Stimulated activated CD4-positive, alpha-beta T cell treated with anti-CD3 and anti-CD28 coated beads, Interleukin-1b, Interleukin-23, amount 100 ng/mL, for 48 hours (primary cell): ENCODE data around the gene PLA2G4B.

Experiments
- DNase-seq: peaks from one replicate; pipeline ENCODE4 v3.0.0-alpha.2; 2020

The PLA2G4B gene

DNA sequence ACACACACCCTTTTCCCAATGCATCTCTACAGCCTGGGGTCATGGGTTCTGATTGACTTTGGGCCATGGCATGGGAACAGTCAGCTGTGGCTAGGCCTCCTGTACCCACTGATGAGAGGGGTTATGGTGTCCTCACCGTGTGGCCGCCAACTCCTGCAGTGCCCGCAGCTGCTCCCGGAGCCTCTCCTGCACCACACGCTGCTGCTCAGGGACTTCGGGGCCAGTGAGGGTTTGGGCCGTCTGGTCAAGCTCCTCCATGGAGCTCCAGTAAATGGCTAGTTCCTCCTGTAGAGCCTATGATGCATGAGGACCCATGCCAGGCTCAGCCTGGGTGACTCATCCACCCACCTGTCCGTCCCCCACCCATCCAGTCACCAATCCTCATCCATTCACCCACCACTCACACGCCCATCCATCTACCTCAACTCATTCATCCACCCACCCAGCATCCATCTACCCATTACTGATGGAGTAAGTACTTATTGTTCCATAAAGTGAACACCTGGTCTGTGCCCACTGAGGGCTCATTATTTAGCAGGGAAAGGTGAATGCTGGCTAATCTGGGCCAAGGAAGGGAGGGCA is 33.6 kb downstream of the PLA2G4B start:
- no peak for DNase-seq

DNA sequence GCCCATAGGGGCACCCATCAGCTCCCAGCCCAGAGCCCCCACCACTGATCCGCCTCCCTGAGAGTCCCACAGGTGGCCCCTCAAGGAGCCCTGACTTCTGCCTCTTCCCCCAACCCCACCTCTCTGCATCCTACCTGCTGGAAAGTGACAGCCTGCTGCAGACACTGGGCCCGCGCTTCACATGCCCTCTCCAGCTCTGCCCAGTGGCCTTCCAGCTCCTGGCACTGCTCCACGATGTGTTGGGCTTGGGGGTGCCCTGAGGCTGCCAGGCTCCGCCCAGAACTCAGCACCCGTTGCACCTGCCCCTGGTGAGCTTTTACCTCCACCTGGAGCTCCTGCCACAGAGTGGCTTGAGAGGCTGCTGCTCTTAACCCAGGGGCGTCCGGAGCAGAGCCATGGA is 35.1 kb downstream of the PLA2G4B start:
- no peak for DNase-seq

DNA sequence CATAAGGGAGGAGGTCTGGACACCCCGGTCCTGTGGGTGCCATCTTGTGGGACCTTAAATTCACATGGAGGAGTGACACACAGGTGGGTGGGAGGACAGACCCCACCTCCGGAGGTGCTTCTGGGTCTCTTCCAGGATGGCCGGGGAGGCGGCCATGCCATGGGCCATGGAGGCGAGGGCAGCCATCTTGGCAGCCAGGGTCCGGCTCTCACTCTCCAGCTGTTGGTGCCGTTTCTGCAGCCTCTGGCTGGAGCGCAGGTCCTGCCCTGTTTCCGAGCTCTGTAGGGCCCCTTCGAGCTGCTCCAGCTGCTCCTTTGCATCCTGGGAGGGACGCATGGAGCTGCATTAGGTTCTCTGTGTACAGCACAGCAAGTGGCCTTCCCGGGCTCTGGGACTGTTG is 36.1 kb downstream of the PLA2G4B start:
- no peak for DNase-seq

DNA sequence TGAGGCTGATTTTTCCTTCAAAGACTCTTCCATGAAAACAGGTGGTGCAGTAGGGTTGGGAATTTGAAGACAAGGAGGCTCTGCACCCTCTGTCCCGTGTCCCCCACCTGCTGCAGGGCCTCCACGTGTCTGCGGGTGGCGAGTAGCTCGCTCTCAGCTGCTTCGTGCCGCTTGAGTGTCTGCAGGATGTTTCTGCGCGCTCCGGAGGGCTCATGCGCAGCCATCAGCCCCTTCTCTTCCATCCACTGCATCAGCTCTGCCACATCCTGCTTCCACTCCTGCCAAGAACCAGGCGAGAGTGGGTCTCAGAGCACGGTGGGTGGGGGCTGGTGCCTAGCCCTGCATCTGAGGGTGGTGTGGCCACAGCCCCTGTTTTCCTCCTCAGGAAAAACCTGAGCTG is 37.4 kb downstream of the PLA2G4B start:
- DNase-seq: no peak

DNA sequence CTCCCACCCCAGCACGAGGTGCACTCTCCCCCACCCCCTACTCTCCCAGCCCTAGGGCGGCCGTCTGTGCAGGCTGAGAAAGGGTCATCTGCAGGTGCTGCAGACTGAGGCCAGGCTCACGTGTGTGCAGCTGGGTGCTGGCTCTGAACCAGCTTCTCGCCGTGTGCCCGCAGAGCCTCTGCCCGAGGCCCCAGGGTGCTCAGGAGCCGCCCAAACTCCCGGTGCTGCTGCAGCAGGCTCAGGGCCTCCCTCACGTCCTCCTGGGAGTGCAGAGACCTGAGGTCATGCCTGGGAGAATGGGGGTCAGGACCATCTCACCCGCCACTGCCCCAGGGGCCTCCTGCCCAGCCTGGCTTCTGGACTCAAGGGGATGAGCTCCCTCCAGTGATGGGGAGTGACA is 38.0 kb downstream of the PLA2G4B start:
- DNase-seq: no peak

DNA sequence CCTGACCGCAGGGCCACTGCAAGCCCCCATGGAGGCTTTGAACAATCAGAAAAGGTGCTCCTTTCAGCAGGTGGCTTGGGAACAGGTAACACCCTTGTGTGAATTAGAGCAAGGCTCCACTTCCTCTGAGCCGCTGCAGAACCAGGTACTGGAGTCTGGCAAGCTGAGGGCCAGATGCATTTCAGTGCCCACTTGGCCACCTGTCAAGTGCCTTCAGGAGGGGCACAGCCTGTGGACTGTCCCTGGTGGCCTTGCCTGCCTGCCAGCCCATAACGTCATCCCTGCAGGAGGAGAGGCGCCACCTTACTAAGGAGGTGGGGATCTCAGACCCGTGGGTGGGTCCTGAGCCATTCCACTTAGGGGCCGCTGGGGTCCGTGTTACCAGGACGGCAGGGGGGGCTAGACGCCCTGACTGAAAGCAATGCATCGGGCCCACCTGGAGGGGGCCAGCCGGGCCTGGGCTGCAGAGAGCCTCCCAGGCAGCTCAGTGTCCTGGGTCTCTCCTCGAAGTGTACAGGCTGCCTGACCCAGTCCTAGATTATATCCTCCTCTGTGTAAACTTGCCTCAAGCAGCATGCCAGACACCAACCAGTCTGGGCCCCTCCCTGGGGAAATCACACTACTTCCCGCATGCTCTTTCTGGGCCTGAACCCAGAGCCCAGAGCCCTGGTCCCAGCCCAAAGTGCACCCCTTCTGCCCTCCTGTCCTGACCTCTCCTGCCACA is 39.1 kb downstream of the PLA2G4B start:
- no peak for DNase-seq

DNA sequence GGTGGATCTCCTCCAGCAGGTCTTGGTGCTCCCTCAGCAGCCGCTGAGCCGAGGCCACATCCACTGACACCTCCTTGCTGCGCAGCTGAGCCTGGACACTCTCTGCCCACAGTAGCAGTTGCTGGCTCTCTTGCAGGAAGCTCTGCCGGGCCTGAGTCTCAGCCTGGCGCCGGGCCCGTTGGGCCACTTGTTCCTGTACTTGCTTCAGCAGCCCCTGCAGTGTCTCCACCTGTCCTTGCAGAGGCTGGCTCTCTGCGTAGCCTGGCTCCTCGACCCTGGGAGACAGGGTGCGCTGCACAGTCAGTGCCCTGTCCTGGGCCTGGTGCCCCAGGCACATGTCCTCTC is 39.7 kb downstream of the PLA2G4B start:
- no peak for DNase-seq

DNA sequence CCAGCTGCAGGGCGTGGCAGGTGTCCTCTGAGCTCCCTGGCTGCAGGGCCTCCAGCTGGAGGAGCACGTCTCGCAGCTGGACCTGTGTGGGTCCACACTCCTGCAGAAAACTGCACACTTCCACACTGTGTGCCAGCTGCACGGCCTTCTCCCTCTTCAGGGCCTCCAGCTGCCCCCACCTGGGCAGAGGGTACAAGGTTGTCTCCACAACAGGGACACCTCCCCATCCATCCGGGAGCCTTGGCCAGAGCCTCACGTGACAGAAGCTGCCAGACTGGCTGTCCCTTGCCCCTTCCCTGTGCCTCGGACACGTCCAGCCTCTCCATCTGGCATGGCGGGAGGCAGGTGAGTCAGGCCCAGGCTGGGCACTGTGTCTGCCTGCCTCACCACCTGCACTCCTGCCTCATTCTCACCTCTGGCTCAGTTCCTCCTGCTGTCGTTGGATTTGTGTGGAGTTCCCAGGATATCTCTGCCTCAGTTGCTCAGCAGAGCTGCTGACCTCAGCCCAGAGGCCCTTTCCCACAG is 40.7 kb downstream of the PLA2G4B start:
- no peak for DNase-seq

DNA sequence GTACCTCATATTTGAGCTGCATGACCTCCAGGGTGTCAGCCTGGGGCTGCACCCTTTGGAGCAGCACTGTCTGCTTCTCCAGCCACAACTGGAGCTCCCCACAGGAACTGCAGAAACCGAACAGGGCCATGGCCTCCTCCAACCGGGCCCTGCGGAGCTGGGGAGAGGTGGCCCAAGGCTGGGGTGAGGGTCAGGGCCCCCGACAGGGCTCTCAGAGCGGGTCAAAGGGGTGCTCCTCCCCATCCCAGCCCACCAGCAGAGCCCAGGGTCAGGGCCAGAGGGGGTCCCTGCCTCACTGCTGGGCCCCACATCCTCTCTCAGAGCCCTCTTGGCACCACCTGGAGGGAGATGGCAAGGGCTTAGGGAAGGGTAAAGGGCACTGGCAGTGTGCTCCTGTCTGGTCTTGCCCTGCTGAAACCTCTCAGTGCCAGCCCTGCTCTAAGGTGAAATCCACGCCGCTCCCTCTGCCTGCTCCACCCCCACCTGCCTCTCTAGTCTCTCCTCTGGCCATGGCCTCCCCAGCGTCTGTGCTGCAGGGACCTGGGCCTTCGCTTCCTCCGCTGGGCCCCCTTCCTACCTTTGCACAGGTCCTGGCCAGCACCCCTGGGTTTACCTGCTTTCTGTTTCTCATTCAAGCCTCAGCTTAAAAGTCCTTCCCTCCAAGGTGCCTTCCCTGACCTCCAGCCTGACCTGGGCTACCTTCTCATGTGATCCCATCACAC is 41.7 kb downstream of the PLA2G4B start:
- DNase-seq: no peak

DNA sequence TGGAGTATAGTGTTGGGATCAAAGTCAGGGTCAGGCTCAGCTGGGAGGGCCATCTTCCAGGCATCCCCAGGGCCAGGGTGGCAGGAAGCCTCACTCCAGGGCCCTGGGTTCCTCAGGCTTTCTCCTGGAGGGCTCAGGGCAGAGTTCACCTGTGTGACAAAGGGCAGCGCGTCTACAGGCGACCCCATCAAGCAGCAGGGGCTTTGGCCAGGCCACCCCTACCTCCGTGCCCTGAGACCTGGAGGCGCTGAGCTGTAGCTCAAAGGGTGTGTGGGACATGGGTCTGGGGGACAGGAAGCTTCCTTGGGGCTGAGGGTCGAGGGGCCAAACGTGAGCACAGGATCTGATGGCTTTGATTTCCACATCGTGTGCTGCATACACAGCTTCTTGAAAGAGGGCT is 42.4 kb downstream of the PLA2G4B start:
- no peak for DNase-seq

DNA sequence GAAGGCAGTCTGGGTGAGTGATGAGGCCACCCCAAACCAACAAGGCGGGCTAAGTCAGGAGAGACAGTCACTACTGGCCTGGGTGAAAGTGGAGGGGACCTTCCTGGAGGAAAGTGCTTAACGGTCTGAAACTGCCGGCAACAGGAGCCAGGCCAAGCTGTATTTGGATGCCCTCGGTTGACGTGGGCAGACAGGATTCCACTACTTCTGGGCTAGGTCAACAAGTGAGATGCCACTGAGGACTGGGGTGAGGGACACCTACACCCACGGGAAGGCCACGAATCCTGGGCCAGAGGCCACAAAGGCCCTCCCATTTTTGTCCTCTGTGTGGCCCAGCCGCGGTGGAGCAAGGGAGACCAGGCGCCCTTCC is 42.9 kb downstream of the PLA2G4B start:
- DNase-seq: no peak

DNA sequence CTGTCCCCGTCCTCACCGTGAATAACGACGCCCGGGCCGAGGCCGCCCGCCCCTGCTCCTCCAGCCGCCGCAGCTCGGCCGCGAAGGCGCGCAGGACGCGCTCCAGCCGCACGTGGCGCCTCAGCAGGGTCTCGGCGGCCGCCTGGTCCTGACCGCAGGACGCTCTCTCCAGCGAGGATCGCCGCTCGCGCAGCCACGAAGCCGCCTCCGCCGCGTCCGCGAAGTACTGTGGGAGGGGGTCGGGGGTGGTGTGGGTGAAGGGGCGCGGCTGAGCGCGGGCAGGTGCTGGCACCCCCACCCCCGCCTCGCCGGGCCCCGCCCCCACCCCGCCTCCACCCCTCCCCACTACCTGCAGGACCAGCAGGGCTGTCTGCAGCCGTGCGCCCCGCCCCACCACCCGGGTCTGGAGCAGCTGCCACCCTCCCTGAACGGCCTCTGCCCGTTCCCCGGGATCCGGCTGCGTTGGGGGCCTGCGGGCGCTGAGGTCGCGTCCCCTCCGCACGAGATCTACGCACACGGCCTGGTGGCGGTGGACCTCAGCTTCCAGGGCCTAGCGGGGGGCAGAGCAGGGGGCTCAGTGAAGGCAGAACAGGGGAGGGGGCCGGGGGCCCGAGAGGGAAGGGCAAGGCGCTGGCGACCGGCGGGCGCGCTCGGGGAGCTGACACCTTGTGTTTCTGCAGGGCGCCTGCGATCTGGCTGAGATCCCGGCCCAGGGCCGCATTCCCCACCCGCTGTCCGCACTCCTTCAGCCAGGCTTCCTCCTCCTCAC is 43.5 kb downstream of the PLA2G4B start:
- no peak for DNase-seq

DNA sequence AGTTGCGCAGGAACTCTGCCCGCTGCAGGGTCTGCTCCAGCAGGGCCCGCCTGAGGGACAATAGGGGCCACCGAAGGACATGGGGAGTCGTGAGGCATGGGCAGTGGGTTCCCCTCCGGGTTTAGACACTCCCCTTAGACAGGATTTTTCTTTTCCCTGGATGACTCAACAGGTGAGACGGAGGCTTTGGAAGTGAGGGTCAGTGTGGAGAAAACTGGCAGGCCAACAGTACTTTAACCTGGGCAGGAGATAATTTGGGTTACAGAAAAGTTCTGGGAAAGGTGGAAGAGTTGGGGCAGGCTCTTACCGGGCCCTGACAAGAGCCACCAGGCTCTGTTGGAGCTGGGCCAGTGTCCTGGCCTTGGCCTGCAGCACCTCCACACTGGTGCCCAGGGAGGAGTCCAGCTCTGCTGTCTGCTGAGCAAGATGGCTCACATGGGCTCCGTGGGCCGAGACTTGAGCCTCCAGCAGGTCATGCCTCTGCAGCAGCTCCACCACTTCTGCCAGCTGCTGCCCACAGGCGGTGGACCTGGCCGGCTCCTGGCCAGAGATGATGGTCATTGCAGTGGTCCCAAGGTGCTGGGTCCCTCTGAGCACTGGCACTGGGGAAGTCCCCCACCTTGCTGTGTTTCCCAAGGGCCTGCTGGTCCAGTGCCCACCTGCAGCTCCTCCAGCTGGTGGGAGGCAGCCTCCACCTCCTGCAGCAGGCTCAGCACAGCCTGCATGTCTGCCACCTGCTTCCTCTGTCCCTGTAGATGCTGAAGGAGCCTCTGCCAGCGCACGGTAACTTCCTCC is 44.2 kb downstream of the PLA2G4B start:
- no peak for DNase-seq

DNA sequence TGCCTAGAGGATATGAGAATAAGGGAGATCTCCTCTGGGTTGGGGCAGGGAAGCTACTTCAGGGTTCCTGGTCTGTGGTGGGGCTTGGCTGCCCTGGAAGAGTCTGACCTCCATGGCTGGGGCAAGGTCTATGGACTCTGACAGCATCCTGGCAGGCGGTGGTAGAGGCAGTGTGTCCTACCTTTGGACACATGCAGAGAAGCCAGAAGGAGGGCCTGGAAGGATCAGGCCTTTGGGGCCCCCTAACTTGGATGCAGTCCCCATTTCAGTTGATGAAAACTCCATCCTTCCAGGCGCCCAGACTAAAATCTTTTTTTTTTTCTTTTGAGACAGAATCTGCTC is 44.8 kb downstream of the PLA2G4B start:
- no peak for DNase-seq

DNA sequence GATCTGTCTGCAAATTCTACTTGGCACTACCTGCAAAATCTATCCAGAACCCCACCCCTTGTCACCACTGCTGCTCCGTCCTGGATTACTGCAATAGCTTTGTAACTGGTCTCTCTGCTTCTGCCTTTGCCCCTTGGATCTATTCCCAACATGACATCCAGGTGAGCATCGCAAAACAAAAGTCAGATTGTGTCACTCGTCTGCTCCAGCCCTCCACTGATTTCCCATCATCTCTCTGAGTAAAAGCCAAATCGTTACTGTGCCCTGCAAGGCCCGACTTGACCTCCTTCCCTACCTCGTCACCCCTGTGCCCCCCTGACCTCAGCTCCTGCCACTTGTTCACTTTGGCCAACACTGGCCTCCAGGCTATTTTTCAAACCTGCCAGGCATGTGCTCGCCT is 45.8 kb downstream of the PLA2G4B start:
- no peak for DNase-seq

DNA sequence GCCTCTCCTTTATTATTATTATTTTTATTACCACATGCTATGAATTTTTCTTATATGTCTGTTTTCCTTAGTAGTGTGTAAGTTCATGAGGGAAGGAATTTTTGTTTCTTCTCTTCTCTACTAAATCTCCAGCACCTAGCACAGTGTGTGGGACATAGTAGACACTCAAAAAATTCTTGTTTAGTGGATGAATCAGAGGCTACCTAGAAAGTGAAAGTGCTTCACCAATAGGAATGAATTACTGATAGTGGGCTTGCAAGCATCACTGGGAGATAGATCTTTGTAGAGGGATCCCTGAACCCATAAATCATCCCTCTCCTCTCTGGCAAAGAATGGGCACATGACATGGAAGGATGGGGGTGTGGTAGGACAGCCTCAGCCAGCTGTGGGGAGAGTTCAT is 46.7 kb downstream of the PLA2G4B start:
- DNase-seq: no peak

DNA sequence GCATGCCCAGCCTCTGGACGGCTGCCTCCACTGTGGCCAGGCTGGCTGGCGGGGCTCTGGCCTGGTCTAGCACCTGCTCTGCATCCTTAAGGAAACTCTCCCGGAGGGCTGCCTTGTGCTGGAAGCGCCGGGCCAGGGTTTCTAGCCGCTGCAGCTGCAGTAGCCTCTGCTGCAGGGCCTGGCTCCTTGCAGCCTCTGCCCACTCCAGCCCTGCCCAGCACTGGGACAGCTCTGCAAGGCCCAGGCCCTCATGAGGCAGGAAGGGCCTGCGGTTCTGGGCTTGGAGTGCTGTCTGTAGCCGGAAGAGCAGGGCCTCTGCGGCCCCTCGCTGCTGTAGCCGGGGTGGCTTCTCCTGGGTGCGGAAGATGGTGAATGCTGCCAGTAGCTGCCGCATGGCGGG is 47.2 kb downstream of the PLA2G4B start:
- DNase-seq: no peak

DNA sequence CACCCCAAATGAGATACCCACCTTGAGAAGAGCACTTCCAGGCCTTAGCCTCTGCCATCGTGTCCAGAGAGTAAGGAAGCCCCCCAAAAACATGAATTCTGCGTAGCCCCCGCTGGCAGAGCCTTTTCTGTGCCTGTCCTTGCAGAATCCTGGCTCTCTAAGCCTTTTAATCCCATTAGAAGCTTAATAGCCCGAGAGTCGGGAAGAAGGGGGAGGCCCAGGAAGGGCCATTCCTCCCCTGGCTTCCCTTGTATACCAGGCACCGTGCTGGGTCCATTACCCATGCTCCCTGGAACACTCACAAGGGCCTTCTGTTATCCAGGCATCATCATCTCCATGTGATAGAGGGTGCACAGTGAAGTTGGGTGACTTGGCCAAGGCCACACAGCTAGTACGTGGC is 48.1 kb downstream of the PLA2G4B start:
- DNase-seq: no peak

DNA sequence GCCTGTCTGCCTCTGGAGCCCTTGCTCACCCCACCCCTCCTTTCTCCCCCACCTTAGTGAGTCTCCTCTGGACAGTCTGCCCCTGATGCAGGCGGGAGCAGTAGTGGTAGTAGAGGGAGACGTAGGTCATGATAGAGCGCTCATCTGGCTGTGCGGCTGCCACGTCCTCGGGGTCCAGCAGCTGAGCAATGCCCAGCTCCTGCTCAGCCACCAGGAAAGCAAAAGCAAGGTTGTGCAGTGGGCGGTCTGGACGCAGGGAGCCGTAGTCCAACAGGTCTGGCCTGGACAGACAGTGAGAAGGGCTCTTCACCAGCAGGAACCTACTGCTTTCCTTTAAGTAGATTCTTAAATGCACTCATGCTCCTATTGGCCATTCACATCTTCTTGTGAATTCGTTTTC is 48.5 kb downstream of the PLA2G4B start:
- DNase-seq: no peak

DNA sequence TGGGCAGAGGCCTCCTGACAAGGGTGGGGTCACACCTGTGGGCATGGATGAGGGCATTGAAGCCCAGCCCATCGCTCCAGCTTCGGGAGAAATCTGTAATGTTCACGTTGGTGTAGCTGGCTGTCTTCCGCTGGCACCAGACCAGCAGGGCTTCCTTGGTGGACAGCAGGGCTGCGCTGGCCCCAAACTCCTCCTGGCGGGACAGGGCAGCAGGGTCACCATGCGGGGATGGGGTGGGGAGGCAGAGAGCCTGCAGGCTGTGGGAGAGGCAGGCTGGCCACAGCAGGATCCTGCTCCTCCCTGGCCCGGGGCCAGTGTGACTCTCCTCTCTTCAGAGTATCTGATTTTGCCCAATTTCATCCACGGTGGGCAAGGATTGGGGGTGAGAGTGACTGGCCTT is 49.2 kb downstream of the PLA2G4B start:
- DNase-seq: no peak

DNA sequence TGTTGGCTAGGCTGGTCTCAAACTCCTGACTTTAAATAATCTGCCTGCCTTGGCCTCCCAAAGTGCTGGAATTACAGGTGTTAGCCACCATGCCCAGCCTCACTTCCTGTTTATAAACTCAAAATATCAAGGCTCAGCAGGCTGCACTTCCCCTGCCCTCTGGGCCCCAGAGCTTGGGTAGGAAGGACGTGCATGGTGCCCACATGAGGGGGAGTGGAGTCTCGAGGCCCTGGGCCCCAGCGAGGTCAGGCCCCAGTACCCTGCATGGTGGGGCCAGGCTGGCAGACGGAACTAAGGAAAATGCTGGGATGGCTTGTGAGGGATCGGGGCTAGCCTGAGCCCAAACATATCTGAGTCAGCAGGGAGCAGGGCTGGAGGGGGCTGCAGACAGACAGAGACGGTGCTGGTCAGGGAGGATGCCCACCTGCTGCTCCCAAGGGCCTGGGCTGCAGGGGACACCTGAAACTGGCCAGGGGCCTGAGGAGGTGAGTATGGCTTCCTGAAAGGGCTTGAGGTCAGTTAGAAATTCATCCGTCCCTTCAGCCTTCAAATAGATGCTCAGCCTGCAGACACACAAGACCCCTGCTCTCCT is 50.1 kb downstream of the PLA2G4B start:
- DNase-seq: no peak

DNA sequence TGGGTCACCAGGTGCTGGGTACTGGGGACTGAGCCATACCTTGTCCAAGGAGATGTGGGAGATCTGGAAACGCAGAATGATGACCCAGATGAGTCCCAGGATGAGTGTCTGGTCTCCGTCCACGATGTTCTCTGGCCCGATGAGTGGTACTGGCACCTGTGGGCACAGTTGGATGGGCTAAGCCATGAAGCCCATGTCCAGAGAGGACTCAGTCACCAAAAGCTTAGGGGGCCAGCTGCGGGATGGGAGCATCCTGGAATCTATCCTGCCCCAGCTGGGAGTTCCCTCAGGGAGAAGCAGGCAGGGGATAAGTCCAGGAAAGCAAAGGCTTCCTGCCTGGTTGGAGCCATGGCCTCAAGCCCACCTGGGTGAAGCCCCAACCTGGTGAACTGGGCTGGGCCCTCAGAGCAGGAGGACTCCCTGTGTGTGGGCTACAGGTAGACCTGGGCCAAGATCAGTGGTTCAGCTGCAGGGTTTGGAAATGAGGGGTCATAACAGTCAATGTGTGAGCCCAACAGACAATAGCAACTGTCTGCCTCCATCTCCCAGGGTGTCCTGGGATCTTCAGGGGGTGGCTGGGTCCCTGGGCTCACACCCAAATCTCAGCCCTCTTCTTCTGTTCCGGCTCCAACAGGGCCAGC is 51.5 kb downstream of the PLA2G4B start:
- DNase-seq: no peak
